Uterus (tissue), 4 donors: ENCODE results near the gene SDK2. TPM values are rescaled to one million over a fixed set of nuclear protein-coding genes. Genes with fewer than 3 reads are reported as not detected.

Experiments
- DNase-seq, 2 donors: peaks; one replicate each; pipeline ENCODE4 v3.0.0-alpha.2; 2019 to 2020
- H3K27ac ChIP-seq, 2 donors: fragments of 200-600 bp; sonication (generic); 1 replicate in 1 of 2; 2 replicates in 1 of 2; pipeline ENCODE4 v1.5.1; 2016 to 2018
- H3K27me3 ChIP-seq, 2 donors: fragments of 200-600 bp; sonication (generic); one replicate each; pipeline ENCODE4 v1.5.1; 2018 to 2019; ENCODE audit warnings: control low read depth in 1 of 2
- H3K36me3 ChIP-seq, 2 donors: fragments of 200-600 bp; sonication (generic); one replicate each; pipeline ENCODE4 v1.5.1; 2019; ENCODE audit warnings: control low read depth in 1 of 2
- H3K4me1 ChIP-seq, 2 donors: fragments of 200-600 bp; sonication (generic); one replicate each; pipeline ENCODE4 v1.5.1; 2018 to 2019; ENCODE audit warnings: control low read depth in 1 of 2
- H3K4me3 ChIP-seq, 2 donors: fragments of 200-600 bp; sonication (generic); 1 replicate in 1 of 2; 2 replicates in 1 of 2; pipeline ENCODE4 v1.5.1; 2018 to 2019; ENCODE audit warnings: mild to moderate bottlenecking in 1 of 2
- H3K9me3 ChIP-seq, 2 donors: fragments of 200-600 bp; sonication (generic); one replicate each; pipeline ENCODE4 v1.5.1; 2019; ENCODE audit warnings: control low read depth in 1 of 2
- POLR2A ChIP-seq, 2 donors: fragments of 450-650 bp; IDR thresholded peaks; one replicate each; pipeline ENCODE4 v1.6.1; 2016; ENCODE audit warnings: antibody characterized with exemption in 2 of 2, mild to moderate bottlenecking in 1 of 2, moderate library complexity in 1 of 2
- intact Hi-C: fragments of 100-400 bp; cut with DNase I; formaldehyde crosslinking; loops from one replicate; pipeline ENCODE4 v1.15.1; 2023; ENCODE audit warnings: low total_unique reads
- total RNA-seq, 4 donors: library from RNA; depleted of rRNA in 3 of 4; stranded (reverse); fragments of >200 nt in 3 of 4; gene quantifications; one replicate each; pipeline versions ENCODE4 v1.1.0 to v1.2.4, GENCODE V29; 2014 to 2023
- TF ChIP-seq, protein P1 (sequence below), 4 experiments: fragments of 200-600 bp in 2 of 4; fragments of 450-650 bp in 2 of 4; sonication (generic) in 2 of 4; IDR thresholded peaks; one replicate each; pipeline ENCODE4 v1.5.1; 2016 to 2019; ENCODE audit warnings: antibody characterized with exemption in 4 of 4, mild to moderate bottlenecking in 2 of 4, moderate library complexity in 1 of 4
- donor health status: DM: yes; HTN: yes; CAD: no.

The SDK2 gene
- total RNA-seq, 4 donors from 2014 or later: 1.1 to 5.0 TPM; not detected in 2

DNA sequence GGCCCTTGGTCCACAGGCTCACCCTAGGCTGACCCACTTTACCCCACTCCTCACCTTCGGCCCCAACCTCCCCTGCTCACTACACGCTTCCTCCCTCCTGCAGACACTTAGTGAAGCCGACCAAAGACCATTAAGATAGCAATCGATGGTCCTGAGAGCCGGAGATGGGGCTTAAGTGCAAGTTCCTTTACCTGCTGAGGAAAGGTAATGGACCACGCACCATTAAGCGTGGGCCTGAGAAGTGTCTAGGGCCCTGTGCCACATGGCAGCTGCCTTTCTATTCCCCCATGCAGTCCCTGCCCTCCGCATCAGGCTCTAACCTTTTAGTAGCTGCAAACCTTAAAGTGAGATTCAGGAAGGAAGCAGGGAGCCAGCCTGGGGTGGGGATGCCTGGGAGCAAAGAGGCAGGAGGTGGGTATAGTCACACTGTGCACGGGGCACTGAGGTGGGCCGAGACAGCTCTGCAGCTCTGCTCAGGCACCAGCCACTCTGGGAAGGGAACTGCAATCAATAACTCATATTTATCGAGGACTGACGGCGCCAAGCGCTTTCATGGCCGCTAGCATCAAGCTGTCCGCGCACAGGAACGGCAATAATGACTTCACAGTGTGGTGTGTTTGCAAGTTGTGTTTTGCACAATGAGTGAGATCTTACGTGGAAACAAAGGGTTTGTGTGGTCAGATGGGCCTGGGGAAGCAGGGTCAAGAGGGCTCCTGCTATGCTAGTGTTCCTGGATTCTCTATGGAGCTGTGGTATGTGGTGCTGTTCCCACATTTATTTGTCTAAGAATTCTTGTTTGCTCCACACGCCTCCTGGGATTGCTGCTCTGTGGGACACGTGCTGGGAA lies 247.6 kb downstream of the SDK2 start:
- H3K27ac ChIP-seq: no peak overlapping the region
- no peak for DNase-seq
- no peaks in the 10 kb centered on the region for H3K36me3 ChIP-seq
- no peaks in the 10 kb centered on the region for H3K4me1 ChIP-seq
- H3K27me3 ChIP-seq: no peaks in the 10 kb centered on the region
- intact Hi-C loops: no loop called here
- H3K9me3 ChIP-seq: no peaks in the 10 kb centered on the region
- TF ChIP-seq, protein P1, sequence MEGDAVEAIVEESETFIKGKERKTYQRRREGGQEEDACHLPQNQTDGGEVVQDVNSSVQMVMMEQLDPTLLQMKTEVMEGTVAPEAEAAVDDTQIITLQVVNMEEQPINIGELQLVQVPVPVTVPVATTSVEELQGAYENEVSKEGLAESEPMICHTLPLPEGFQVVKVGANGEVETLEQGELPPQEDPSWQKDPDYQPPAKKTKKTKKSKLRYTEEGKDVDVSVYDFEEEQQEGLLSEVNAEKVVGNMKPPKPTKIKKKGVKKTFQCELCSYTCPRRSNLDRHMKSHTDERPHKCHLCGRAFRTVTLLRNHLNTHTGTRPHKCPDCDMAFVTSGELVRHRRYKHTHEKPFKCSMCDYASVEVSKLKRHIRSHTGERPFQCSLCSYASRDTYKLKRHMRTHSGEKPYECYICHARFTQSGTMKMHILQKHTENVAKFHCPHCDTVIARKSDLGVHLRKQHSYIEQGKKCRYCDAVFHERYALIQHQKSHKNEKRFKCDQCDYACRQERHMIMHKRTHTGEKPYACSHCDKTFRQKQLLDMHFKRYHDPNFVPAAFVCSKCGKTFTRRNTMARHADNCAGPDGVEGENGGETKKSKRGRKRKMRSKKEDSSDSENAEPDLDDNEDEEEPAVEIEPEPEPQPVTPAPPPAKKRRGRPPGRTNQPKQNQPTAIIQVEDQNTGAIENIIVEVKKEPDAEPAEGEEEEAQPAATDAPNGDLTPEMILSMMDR (IDR thresholded peaks at IDR 0.05): no peak
- no peak for TF ChIP-seq POLR2A (IDR thresholded peaks at IDR 0.05)
- no peak overlapping the region for H3K4me3 ChIP-seq

DNA sequence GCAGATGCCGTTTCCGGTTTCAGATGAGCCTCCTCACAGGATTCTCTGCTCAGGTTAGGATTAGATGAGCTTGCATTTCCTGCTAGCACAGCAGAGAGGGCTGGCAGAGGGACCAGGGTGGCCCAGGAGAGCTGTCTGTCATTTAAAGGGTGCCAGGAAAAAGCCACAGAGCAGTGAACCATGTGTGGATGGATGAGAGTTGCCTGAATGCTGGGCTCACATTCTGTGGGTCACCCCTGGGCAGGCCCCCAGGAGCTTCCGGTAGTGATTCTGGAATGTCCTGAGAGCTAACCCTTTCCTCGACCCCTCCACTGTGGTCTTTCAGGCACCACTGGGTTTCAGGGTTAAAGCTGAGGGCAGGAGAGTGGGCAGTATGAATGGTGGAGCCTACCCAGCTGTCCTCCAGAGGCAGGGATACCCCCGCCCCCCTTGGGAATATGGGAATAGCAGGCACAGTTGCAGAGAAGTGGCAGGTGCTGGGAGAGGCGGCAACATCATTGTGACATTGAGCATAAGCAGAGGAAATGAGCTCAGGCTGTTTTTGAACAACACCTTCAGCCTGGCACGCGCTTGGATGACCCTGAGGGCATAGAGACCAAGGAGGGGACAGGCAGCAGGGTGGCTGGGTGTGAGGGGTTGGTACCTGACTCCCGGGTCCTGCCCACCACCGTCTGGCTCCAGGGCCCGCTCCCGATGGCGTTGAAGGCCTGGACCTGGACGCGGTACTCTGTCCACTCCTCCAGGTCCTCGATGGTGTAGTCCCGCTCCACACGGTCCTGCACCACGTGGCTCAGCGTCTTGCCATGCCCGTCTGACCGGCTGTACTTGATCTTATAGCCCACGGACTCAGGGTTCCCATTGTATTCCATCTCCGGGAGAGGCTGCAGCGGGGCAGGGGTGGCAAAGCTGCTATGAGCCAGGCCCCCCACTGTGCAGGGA lies 249.5 kb downstream of the SDK2 start:
- DNase-seq: no peak
- intact Hi-C loops: no loop called here

GRCh38 chr17:73393962-73394361 lies 250.3 kb downstream of the SDK2 start:
- Histone ChIP-seq H3K27ac (no peak overlapping the region), H3K4me1 (no peaks in the 10 kb centered on the region), H3K9me3 (no peaks in the 10 kb centered on the region), H3K4me3 (no peak overlapping the region), H3K36me3 (no peaks in the 10 kb centered on the region), H3K27me3 (no peaks in the 10 kb centered on the region)
- TF ChIP-seq, protein P1 (IDR thresholded peaks at IDR 0.05): no peak
- TF ChIP-seq POLR2A (IDR thresholded peaks at IDR 0.05): no peak
- no peak for DNase-seq
- intact Hi-C loops: no loop called here

More for the DNA sequence above, 249.5 kb downstream of the SDK2 start:
- Histone ChIP-seq H3K4me3 (no peak overlapping the region), H3K4me1 (no peaks in the 10 kb centered on the region), H3K27ac (no peak overlapping the region), H3K36me3 (no peaks in the 10 kb centered on the region), H3K27me3 (no peaks in the 10 kb centered on the region), H3K9me3 (no peaks in the 10 kb centered on the region)
- TF ChIP-seq, protein P1 (IDR thresholded peaks at IDR 0.05): no peak
- no peak for TF ChIP-seq POLR2A (IDR thresholded peaks at IDR 0.05)

- H3K36me3 ChIP-seq: no peaks in the 10 kb centered on the region
Observed at GRCh38 chr17:73393381-73393780, 250.9 kb downstream of the SDK2 start.

More at GRCh38 chr17:73393381-73393780, 250.9 kb downstream of the SDK2 start:
- DNase-seq: no peak
- Histone ChIP-seq H3K4me3 (no peak overlapping the region), H3K27me3 (no peaks in the 10 kb centered on the region), H3K4me1 (no peaks in the 10 kb centered on the region), H3K27ac (no peak overlapping the region), H3K9me3 (no peaks in the 10 kb centered on the region)
- intact Hi-C loops: no loop called here
- TF ChIP-seq, protein P1 (IDR thresholded peaks at IDR 0.05): no peak
- no peak for TF ChIP-seq POLR2A (IDR thresholded peaks at IDR 0.05)
